COR-L47 (cell line): ENCODE results near the gene RBM44.
"Not testable (repeated sequence)": the region's sequence is repeated elsewhere in the genome, so short reads cannot be mapped to it uniquely, and the experiment has no call there.

Experiments
- DNase-seq: peaks from one replicate; lab custom pipeline; 2025; lab: John Stamatoyannopoulos, UW

Gene RBM44

DNA sequence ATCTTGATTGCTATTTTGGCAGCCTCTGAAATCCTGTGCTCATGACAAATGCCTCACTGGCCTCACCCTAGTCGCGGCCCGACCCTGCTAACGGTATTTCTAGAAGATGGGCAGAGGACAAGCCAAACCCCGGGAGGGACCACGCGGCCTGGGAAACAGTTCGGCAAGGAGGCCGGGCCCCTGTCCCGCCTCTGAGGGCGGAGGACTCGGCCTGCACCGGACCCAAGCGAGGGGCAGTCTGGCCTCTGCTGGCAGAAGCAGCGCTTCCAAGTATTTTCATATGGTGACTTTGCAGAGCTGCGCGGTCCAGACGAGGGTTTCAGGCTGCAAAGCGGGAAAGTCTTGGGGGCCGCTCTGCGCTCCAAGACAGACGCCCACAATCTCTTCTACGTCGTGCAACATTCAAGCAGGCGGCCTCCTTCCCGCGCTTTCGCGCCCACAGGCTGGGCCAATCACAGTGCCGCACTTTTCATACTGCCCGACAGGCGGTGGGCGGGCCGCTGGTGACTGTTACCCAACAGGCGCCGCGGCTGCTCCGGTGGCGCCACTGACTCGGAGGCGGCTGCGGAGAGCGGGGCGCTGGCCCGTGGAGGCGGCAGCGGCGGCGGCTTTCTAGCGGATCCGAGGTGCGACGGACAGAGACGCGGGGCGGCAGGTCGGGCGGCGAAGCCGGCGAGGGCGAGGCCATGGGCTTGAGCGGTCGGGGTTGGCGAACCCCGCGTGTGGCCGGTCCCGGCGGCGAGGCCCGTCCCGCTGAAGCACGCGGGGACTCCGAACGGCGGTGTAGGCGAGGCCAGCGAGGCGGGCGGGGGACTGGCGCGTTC, at the start of gene RBM44:
Gene RBM44 (plus strand): TSS at position 544 of the 824 bp plus-strand sequence. CDS start 14,831 bp downstream, outside the sequence.
- no peak for DNase-seq

- DNase-seq, result no peak
These were observed 49.6 kb upstream of the RBM44 start for GRCh38 chr2:237749002-237749401.

DNA sequence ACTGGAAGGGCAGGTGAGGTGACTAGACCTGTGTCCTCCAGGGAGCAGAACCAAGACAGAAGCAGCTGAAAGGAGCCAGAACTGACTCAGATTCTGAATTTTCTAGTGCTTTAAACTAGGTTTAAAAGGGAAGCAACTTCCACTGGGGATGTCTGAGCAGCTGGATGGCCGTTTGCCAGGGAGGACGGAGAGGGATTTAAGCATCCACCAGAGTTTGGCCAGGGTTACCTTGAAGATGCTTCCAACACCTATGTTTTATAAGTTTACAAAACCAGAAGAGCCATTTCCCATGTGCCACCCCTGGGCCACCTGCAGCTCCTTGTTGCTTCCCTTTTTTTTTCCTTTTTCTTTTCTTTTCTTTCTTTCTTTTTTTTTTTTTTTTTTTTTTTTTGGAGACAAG, 48.6 kb upstream of the RBM44 start:
- no peak for DNase-seq

- not testable (repeated sequence) for DNase-seq
These were observed 48.1 kb upstream of the RBM44 start for GRCh38 chr2:237750441-237750840.

- no peak for DNase-seq
These were observed 45.8 kb upstream of the RBM44 start for GRCh38 chr2:237752761-237753165.

- no peak for DNase-seq
These were observed 44.4 kb upstream of the RBM44 start for GRCh38 chr2:237754182-237754581.

- DNase-seq, result no peak
These were observed 43.8 kb upstream of the RBM44 start for GRCh38 chr2:237754626-237755248.

GRCh38 chr2:237757616-237758015, 41.0 kb upstream of the RBM44 start:
- no peak for DNase-seq

GRCh38 chr2:237758185-237758584, 40.4 kb upstream of the RBM44 start:
- DNase-seq, result no peak

DNA sequence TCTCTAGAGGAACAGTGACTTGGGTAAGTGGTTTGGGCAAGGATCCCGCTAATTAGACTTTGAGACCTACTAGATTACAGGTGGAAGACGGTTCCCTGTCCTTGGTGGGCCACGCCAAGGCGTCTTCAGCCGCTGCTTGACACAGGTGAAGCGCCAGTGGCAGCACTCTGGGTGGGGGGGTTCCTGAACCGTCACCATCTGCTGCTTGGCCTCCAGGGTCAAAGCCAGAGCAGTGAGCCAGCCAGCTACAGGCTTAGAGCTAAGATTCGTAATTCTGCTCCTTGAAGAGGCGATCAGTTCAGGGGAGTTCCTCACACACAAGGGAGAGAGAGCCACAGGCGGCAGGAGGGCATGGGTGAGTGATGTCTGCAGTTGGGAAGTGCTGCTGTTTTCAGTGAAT, 39.4 kb upstream of the RBM44 start:
- DNase-seq, result no peak

DNA sequence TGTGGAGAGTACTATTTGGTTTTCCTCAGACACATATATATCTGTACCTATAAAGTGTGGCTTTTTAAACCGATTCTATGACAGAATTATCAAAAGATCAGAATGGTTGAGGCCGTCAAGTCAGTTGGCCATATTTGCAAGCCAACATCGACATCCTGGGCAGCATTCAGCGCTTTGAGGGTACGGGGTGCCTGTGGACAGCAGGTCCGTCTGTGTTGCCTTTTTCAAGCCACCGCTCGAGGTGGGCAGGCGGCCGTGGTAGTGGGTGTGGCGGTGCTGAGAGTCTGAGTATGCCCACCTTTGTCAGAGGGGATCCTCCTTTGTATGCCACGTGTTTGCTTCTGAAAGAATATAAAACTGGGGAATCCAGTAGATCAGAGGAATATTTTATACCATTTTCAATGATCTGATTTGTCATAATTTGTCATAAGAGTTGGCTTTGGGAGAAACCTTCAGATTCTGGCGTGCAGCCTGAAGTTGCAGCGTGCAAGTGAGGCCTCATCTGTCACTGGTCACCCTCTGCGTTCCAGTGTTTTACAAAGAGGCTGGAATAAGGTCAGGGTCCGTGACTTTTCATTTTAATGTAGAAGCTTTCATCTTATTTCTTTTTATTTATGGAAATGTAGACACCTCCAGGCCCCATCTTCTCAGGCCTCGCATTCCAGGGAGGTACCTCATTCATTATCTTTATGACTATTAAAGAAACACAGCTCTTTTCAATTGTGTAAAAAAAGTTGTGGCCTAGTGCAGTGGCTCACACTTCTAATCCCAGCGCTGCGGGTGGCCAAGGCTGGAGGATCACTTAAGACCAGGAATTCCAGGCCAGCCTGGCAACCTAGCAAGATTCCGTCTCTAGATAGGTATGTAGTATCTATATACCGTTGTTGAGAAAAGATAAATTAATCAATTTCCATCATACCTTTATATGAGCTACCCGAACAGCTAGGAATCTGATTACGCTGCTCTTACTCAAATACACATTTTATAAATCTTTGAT, 37.8 kb upstream of the RBM44 start:
- DNase-seq, result no peak

DNA sequence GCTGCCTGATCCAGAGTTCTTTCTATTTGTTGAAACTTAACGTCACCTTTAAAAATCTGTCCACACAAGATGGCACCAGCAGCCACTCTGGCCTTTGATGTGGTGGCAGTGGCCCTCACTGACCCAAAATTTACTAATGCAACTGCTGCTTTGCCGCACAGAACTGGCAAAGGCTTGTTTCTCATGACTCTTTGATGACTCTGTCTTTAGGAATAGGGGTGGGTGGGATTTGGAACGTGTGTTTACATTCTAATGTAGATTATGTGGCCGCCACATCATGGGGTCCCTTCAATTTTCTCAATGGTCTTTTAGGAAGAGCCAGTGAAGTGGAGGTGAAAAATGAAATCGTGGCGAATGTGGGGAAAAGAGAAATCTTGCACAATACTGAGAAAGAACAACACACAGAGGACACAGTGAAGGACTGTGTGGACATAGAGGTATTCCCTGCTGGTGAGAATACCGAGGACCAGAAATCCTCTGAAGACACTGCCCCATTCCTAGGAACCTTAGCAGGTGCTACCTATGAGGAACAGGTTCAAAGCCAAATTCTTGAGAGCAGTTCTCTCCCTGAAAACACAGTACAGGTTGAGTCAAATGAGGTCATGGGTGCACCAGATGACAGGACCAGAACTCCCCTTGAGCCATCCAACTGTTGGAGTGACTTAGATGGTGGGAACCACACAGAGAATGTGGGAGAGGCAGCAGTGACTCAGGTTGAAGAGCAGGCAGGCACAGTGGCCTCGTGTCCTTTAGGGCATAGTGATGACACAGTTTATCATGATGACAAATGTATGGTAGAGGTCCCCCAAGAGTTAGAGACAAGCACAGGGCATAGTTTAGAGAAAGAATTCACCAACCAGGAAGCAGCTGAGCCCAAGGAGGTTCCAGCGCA, 36.0 kb upstream of the RBM44 start:
- not testable (repeated sequence) for DNase-seq

DNA sequence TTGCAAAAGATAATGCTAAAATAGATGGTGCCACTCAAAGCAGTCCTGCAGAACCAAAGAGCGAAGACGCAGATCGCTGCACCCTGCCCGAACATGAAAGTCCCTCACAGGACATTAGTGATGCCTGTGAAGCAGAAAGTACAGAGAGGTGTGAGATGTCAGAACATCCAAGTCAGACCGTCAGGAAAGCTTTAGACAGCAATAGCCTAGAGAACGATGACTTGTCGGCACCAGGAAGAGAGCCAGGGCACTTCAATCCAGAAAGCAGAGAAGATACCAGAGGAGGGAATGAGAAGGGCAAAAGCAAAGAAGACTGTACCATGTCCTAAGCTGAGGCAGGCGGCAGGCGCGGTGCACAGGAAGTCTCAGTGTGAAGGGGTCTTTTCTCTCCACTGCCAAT, 34.8 kb upstream of the RBM44 start:
- DNase-seq, result no peak

- DNase-seq, result not testable (repeated sequence)
These were observed 33.5 kb upstream of the RBM44 start for GRCh38 chr2:237765122-237765521.

DNA sequence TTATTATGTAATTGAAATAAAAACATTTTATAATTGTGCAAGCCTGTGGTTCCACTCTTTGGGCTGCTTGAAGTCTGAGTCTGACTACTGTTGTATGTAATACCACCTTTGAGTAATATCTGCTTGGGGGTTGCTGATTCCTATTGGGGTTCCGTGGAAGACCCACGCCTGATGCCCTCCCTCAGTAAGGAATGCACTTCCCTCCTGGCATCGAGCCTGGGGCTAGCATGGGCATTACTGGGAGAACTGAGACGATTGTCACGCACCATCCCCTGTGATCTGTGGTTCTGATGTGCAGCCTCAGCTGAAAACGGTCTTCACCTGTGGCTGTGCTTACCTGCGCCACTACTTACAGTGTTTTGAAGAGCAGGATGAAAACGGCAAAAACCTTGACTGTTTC, 32.7 kb upstream of the RBM44 start:
- no peak for DNase-seq

DNA sequence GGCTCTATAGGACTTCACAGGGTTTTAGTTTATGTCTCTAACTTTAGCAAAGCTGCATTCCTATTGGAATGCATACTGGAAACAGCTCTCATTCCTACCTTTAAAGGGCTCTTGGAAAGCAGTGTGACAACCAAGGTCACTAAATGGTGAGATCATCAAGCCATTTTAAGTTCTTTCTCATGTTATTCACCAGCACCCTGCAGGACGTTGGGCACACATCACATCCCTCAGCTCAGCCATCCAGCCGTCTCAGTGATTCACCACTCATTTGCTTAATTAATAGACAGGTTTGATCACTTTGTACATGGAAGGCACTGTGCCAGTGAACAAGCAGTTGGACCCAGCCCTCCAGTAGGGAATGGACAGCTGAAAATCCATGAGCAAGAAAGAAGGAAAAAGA, 32.2 kb upstream of the RBM44 start:
- no peak for DNase-seq

DNA sequence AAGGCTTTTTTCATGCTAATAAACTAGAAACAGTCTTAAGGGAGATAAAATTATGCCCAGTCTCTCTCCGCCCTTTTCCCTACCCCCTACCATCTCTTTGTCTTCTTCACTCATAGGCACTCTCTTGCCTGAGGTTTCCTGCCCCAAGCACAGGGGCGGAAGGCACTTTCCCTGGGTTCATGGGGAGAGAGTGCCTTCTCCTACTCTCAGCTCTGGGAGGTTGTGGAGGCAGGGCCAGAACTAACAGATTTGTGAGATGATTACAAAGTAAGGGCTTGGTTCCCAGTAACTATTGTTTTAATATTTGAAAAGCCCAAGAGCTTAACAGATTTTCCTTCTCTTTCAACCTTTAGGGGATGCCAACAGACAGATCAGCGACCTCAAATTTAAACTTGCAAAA, 26.1 kb upstream of the RBM44 start:
- no peak for DNase-seq

- no peak for DNase-seq
These were observed 24.8 kb upstream of the RBM44 start for GRCh38 chr2:237773826-237774225.

DNA sequence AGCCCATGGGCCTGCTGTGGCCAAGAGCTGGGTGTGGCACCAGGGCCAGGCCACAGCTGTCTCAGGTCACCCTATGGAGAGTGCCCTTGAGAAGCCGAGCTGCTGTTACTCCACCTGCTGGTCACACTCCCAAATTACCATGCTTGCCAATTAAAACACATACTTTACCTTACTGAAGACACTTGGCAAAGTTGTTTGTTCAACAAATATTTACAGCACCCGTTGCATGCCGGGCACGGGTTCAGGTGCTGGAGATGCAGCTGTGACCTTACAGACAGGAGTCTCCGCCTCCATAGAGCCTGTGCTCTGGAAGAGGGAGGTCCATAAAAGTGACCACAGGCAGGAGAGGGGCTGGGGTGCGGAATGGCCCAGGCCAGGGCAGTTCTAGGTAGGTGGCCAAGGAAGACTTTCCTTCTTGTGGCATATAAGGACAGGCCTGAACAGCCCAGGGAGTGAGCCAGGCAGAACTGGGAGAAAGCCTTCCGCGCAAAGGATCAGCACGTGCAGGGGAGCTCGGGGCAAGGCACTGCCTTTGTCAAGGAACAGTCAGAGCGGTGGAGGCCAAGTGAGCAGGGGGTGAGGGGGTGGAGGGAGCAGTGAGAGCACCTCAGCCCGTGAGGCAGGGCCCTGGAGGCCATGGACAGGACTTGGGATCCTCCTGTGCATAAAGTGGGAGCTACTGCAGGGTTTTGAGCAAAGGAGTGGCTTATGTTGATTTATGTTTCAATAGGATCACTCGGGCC, 23.6 kb upstream of the RBM44 start:
- no peak for DNase-seq

DNA sequence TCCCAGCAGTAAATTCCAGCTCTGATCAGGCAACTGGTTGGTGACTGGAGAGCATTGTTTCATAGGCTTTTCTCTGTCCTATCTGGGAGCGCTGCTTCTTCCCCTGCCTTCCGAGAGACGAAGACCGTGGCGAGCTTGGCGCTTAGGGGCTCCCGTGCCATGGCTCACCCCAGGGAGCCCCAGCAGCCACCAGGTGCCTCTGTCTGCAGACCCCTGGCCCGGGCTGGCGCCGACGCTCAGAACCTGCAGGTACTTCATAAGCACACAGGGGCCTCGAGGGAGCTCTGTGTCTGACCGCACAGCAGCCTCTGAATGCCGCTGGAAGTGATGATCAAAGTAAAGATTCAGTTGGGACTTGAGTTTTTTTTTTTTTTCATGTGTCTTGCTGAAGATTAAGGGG, 19.1 kb upstream of the RBM44 start:
- DNase-seq, result no peak

GRCh38 chr2:237782181-237782580, 16.4 kb upstream of the RBM44 start:
- DNase-seq, result no peak
